H9 (cell line): ENCODE results near the gene RNF145. TPM values are rescaled to one million over a fixed set of nuclear protein-coding genes. Genes with fewer than 3 reads are reported as not detected.
"Not testable (repeated sequence)": the region's sequence is repeated elsewhere in the genome, so short reads cannot be mapped to it uniquely, and the experiment has no call there.

ENCODE experiments used
- DNase-seq: peaks from one replicate; pipeline ENCODE4 v3.0.0-alpha.2; 2017
- H2AFZ ChIP-seq: one replicate; pipeline ENCODE4 v1.6.1; 2013; ENCODE audit warnings: mild to moderate bottlenecking, low read length, control low read depth, moderate library complexity
- H2AK5ac ChIP-seq: 2 replicates; pipeline ENCODE4 v1.6.1; 2013; ENCODE audit warnings: low read length, control low read depth, mixed read lengths; ENCODE audit not compliant: insufficient read length
- H2BK120ac ChIP-seq: one replicate; pipeline ENCODE4 v1.6.1; 2013; ENCODE audit warnings: low read depth, mild to moderate bottlenecking, low read length, control low read depth, inconsistent platforms; ENCODE audit not compliant: poor library complexity, severe bottlenecking
- H2BK12ac ChIP-seq: 2 replicates; pipeline ENCODE4 v1.6.1; 2013; ENCODE audit warnings: low read length, control low read depth, mixed read lengths, low read depth; ENCODE audit not compliant: insufficient read length
- H2BK15ac ChIP-seq: 2 replicates; pipeline ENCODE4 v1.6.1; 2013; ENCODE audit warnings: low read depth, low read length, control low read depth
- H2BK20ac ChIP-seq: one replicate; pipeline ENCODE4 v1.6.1; 2013; ENCODE audit warnings: low read depth, mild to moderate bottlenecking, low read length, control low read depth, inconsistent platforms; ENCODE audit not compliant: poor library complexity, severe bottlenecking
- H2BK5ac ChIP-seq: 2 replicates; pipeline ENCODE4 v1.6.1; 2013; ENCODE audit warnings: low read length, control low read depth, mixed read lengths; ENCODE audit not compliant: insufficient read length
- H3K14ac ChIP-seq: 2 replicates; pipeline ENCODE4 v1.6.1; 2013; ENCODE audit warnings: low read length, control low read depth; ENCODE audit not compliant: insufficient read depth
- H3K18ac ChIP-seq: 2 replicates; pipeline ENCODE4 v1.6.1; 2013; ENCODE audit warnings: low read depth, mild to moderate bottlenecking, mixed read lengths, low read length, control low read depth; ENCODE audit not compliant: insufficient read length
- H3K23ac ChIP-seq: 2 replicates; pipeline ENCODE4 v1.6.1; 2013; ENCODE audit warnings: low read length, control low read depth, mixed read lengths, low read depth; ENCODE audit not compliant: insufficient read length
- H3K23me2 ChIP-seq: 2 replicates; pipeline ENCODE4 v1.6.1; 2013; ENCODE audit warnings: low read depth, mild to moderate bottlenecking, mixed read lengths, low read length, control low read depth; ENCODE audit not compliant: insufficient read length, poor library complexity, severe bottlenecking
- H3K27ac ChIP-seq: 2 replicates; pipeline ENCODE4 v1.5.1; 2013; ENCODE audit warnings: low read length, control low read depth, mixed read lengths, low read depth; ENCODE audit not compliant: insufficient read length
- H3K27me3 ChIP-seq: 2 replicates; pipeline ENCODE4 v1.6.1; 2013; ENCODE audit warnings: low read length, control low read depth, inconsistent platforms; ENCODE audit not compliant: insufficient read depth
- H3K4ac ChIP-seq: 2 replicates; pipeline ENCODE4 v1.6.1; 2013; ENCODE audit warnings: low read depth, mild to moderate bottlenecking, control low read depth, inconsistent platforms, low read length, moderate library complexity
- H3K4me1 ChIP-seq: 2 replicates; pipeline ENCODE4 v1.6.1; 2013; ENCODE audit warnings: low read length, control low read depth, inconsistent platforms; ENCODE audit not compliant: insufficient read depth
- H3K4me2 ChIP-seq: 2 replicates; pipeline ENCODE4 v1.6.1; 2013; ENCODE audit warnings: low read length, control low read depth, mixed read lengths; ENCODE audit not compliant: insufficient read length, insufficient read depth
- H3K56ac ChIP-seq: 2 replicates; pipeline ENCODE4 v1.6.1; 2013; ENCODE audit warnings: low read depth, mild to moderate bottlenecking, mixed read lengths, low read length, control low read depth; ENCODE audit not compliant: insufficient read length
- H3K79me1 ChIP-seq: 2 replicates; pipeline ENCODE4 v1.6.1; 2013; ENCODE audit warnings: low read depth, mild to moderate bottlenecking, moderate library complexity, low read length, control low read depth, inconsistent platforms; ENCODE audit not compliant: insufficient read depth, poor library complexity, severe bottlenecking
- H3K79me2 ChIP-seq: 2 replicates; pipeline ENCODE4 v1.6.1; 2013; ENCODE audit warnings: low read length, control low read depth, inconsistent platforms; ENCODE audit not compliant: insufficient read depth
- H3K9ac ChIP-seq: 2 replicates; pipeline ENCODE4 v1.6.1; 2013; ENCODE audit warnings: low read length, control low read depth, mixed read lengths; ENCODE audit not compliant: insufficient read length; ENCODE audit errors: extremely low read depth
- H3K9me3 ChIP-seq: one replicate; pipeline ENCODE4 v1.6.1; 2013; ENCODE audit warnings: low read depth, low read length, inconsistent platforms; ENCODE audit not compliant: control insufficient read depth
- H3T11ph ChIP-seq: one replicate; pipeline ENCODE4 v1.6.1; 2013; ENCODE audit warnings: mild to moderate bottlenecking, low read length, control low read depth, inconsistent platforms
- H4K20me1 ChIP-seq: one replicate; pipeline ENCODE4 v1.6.1; 2013; ENCODE audit not compliant: control insufficient read depth, insufficient read length, insufficient read depth
- H4K5ac ChIP-seq: 2 replicates; pipeline ENCODE4 v1.6.1; 2013; ENCODE audit warnings: low read depth, mild to moderate bottlenecking, mixed read lengths, low read length, control low read depth; ENCODE audit not compliant: insufficient read length
- H4K8ac ChIP-seq: replicated peaks from 2 replicates; pipeline ENCODE4 v1.6.1; 2013; ENCODE audit warnings: low read length, control low read depth, mixed read lengths, low read depth; ENCODE audit not compliant: insufficient read length
- H4K91ac ChIP-seq: 2 replicates; pipeline ENCODE4 v1.6.1; 2013; ENCODE audit warnings: low read depth, mild to moderate bottlenecking, moderate library complexity, mixed read lengths, low read length, control low read depth; ENCODE audit not compliant: insufficient read length
- H3K27ac Mint-ChIP-seq, 3 experiments: 2 replicates in 2 of 3; 3 replicates in 1 of 3; pipeline ENCODE4 v1.8.0; 2020 to 2021; ENCODE audit warnings: mixed read lengths in 3 of 3, mild to moderate bottlenecking in 1 of 3, moderate library complexity in 1 of 3
- H3K27me3 Mint-ChIP-seq: 2 replicates; pipeline ENCODE4 v1.8.0; 2021; ENCODE audit warnings: low read depth, mild to moderate bottlenecking, moderate library complexity, mixed read lengths
- H3K36me3 Mint-ChIP-seq, 3 experiments: 2 replicates in 2 of 3; 3 replicates in 1 of 3; pipeline ENCODE4 v1.8.0; 2020 to 2021; ENCODE audit warnings: low read depth in 3 of 3, mixed read lengths in 3 of 3; ENCODE audit not compliant: insufficient read depth in 1 of 3
- H3K4me1 Mint-ChIP-seq, 2 experiments: 2 replicates each; pipeline ENCODE4 v1.8.0; 2020; ENCODE audit warnings: mixed read lengths in 2 of 2
- H3K4me3 Mint-ChIP-seq, 2 experiments: 2 replicates in 1 of 2; 3 replicates in 1 of 2; pipeline ENCODE4 v1.8.0; 2020 to 2021; ENCODE audit warnings: mild to moderate bottlenecking in 2 of 2, mixed read lengths in 2 of 2, moderate library complexity in 1 of 2
- H3K9me3 Mint-ChIP-seq, 2 experiments: 2 replicates in 1 of 2; 3 replicates in 1 of 2; pipeline ENCODE4 v1.8.0; 2020; ENCODE audit warnings: mild to moderate bottlenecking in 2 of 2, mixed read lengths in 2 of 2, moderate library complexity in 1 of 2
- WGBS: extraction: QIAGEN DNeasy Blood & Tissue Kit; methylation state at CpG from one replicate; pipeline ENCODE4 v1.1.7; 2013; ENCODE audit warnings: missing lambda C conversion rate, low lambda C conversion rate, mixed read lengths; ENCODE audit not compliant: insufficient read length; ENCODE audit errors: extremely low coverage; 5-methylcytosine and 5-hydroxymethylcytosine counted together
- total RNA-seq: library from RNA; stranded (reverse); gene quantifications from 2 replicates; pipeline ENCODE4 v1.2.1, GENCODE V29; 2021

The RNF145 gene
- total RNA-seq, 1 experiment from 2014 or later: 59.1 TPM

- H3K4ac ChIP-seq, H2BK120ac ChIP-seq, H3K27me3 ChIP-seq, H3K4me2 ChIP-seq, H3K27ac Mint-ChIP-seq, H3K4me1 Mint-ChIP-seq, H3K9ac ChIP-seq, H2BK15ac ChIP-seq, H3K56ac ChIP-seq, H3K4me1 ChIP-seq, H3K79me2 ChIP-seq, H3K9me3 ChIP-seq, H3K4me3 Mint-ChIP-seq, H2BK20ac ChIP-seq, H4K20me1 ChIP-seq, H3K27me3 Mint-ChIP-seq, H4K8ac ChIP-seq, H3K36me3 Mint-ChIP-seq, H2AK5ac ChIP-seq, H4K5ac ChIP-seq, H3K27ac ChIP-seq, H3K79me1 ChIP-seq, H3K9me3 Mint-ChIP-seq, H4K91ac ChIP-seq, H3K23me2 ChIP-seq, H2BK12ac ChIP-seq, H2BK5ac ChIP-seq, H3T11ph ChIP-seq, H3K14ac ChIP-seq, H3K18ac ChIP-seq, H3K23ac ChIP-seq, H2AFZ ChIP-seq, DNase-seq: not testable (repeated sequence)
- no CpG with 5 or more reads among the region's 39 CpGs for WGBS
Measured at GRCh38 chr5:159118958-159119659, 90.2 kb downstream of the RNF145 start.
